ENCODE results near the gene NPC2.
"Not testable (repeated sequence)": the region's sequence is repeated elsewhere in the genome, so short reads cannot be mapped to it uniquely, and the experiment has no call there.

The NPC2 gene

GRCh38 chr14:74469548-74470518 lies 23.3 kb downstream of the NPC2 start:
- no peak for DNase-seq (ENCODE audit: low spot score)

DNA sequence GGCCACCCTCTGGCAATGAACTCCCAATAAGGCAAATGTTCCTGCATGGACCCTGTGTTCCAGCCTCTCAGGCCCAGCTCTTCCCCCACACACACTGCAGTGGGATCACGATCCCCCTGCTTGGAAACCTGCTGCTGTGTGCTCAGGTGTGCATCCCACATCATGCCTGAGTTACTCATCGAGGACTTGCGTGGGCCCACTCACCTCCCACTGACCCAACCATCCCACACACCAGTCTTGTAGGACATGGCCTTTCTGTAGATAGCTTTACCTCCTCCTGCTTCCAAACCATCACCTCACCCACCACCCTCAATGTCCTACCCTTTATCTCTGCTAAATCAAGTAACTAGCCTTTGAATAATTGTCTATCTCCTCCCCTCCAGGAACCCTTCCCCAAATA lies 24.6 kb downstream of the NPC2 start:
- no peak for DNase-seq (ENCODE audit: low spot score)

GRCh38 chr14:74465335-74465734 lies 27.8 kb downstream of the NPC2 start:
- DNase-seq (ENCODE audit: low spot score), result no peak

- DNase-seq (ENCODE audit: low spot score), result no peak
Observed at GRCh38 chr14:74464785-74465184, 28.3 kb downstream of the NPC2 start.

- no peak for DNase-seq (ENCODE audit: low spot score)
Observed at GRCh38 chr14:74463697-74464096, 29.4 kb downstream of the NPC2 start.

GRCh38 chr14:74462993-74463392 lies 30.1 kb downstream of the NPC2 start:
- DNase-seq (ENCODE audit: low spot score), result no peak

GRCh38 chr14:74459976-74460375 lies 33.1 kb downstream of the NPC2 start:
- no peak for DNase-seq (ENCODE audit: low spot score)

DNA sequence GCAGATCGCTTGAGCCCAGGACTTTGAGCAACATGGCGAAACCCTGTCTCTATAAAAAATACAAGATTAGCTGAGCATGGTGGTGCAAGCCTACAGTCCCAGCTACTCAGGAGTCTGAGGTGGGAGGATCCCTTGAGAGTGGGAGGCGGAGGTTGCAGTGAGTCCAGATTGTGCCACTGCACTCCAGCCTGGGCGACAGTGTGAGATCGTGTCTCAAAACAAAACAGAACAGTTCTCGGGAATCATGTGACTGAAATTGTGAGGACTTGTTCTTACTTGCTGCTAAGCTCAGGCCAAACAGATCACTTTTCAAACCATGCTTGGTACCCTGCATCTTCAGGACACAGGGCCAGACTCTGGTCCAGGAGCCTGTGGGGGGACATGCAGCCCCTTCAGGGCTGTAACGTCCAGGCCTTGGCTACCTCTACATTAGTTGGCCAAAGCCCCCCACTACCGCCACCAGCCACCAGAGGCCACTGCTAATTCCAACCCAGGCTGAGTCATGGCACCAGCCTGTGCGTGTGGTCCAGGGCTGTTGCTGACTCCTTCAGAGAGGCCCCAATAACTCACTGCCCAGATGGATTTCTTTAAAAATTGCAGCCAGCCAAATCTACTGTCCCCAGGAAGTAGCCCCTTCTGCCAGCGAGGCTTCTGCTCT lies 33.7 kb downstream of the NPC2 start:
- DNase-seq (ENCODE audit: low spot score), result peak; percentile 36

- DNase-seq (ENCODE audit: low spot score), result no peak
Observed at GRCh38 chr14:74457565-74457895, 35.6 kb downstream of the NPC2 start.

- no peak for DNase-seq (ENCODE audit: low spot score)
Observed at GRCh38 chr14:74456684-74457564, 36.2 kb downstream of the NPC2 start.

DNA sequence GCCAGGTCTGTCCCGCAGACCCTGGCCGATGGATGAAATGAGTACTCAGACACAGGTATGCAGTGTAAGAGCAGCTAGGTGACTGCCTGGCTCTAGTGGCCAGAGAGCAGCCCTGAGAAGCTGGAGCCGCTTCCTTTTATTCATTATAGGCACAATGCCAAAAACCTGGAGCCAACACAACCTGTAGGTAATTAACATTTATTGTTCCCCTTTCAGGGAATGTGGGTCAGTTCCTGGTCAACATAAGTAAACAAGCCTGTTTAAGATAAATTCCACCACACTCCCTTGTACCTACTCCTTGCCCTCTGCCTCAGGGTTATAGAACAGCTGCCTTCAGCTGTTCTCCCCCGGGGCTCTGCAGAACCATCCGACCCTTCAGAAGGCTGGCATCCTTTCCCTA lies 38.7 kb downstream of the NPC2 start:
- DNase-seq (ENCODE audit: low spot score), result not testable (repeated sequence)

- no peak for DNase-seq (ENCODE audit: low spot score)
Observed at GRCh38 chr14:74444866-74445265, 48.2 kb downstream of the NPC2 start.

DNA sequence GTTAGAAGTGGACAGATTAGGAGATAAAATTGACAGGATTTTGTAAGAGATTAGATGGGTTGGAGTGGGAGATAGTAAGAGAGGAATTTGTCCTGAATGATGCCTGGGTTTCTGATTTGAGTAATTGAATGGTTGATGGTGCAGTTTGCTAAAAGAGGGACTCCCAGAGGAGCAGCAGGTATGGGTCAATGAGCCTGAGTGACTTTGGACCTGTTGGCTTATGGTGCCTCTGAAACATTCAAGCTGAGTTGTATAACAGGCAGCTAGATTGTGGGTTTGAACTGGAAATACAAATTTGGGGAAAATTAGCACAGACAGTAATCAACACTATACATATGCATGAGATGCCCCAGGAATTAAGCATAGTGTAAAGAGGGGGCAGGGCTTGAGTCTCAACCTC lies 50.3 kb downstream of the NPC2 start:
- DNase-seq (ENCODE audit: low spot score), result no peak

DNA sequence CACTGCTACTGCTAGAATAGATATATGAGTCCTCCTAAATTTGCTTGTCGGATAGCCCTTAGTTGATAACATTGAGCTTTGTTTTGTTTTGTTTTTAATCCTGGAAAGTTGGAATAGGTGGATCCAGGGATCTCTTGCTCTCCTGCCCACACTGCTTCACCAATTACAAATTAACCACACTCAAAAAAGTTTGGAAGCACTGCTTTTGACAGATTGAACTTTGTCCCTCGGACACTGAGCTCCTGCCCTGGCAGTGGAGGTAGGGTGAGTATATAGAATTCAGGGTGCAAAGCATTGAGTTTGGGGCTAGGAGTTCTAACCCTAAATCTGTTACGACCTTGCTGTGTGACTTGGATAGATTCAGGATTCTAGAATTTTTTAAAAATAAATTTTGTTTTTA lies 52.0 kb downstream of the NPC2 start:
- no peak for DNase-seq (ENCODE audit: low spot score)

DNA sequence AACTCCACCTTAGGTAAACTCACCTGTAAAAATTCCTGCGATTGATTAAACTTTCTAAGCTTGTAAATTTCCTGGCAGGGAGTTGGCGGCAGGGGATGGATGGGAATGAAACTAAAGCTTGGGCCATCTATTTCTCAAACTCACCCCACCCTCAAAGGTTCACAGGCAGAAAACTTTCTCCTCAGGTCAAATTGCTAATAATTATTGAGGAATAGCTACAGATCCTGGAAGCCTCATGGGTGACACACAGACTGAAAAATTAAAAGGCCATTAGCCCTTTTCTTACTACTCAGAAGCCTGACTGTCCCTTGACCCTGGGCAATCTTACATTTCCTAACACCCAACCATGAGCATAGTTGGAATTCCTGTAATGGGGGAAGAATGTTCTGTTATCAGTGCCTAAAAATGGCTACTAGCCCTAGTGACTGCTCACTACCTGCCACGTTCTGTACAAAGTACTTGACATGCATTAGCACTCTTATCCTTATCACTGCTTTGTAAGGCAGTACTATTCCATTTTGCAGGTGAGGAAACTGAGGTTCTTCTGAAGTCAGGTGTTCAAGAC lies 54.7 kb downstream of the NPC2 start:
- no peak for DNase-seq (ENCODE audit: low spot score)

- DNase-seq (ENCODE audit: low spot score), result no peak
Observed at GRCh38 chr14:74437496-74438053, 55.5 kb downstream of the NPC2 start.

DNA sequence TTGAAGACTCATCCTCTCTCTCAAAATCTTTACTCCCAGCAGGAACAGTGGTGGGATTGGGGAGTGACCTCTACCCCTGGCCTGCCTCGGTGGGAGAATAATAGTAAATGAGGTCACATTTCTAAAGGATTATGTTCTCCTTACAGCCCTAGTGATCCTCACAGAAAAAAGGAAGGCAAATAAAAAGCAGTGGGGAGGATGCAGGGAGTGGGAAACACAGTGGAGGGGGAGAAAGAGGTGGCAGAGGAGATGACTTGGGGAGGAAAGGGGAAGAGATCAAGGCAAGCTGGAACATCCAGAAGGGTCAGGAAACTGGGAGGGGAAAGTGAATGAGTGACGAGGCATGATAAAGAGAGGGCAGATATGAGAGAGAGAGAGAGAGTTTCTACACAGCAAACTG lies 58.8 kb downstream of the NPC2 start:
- DNase-seq (ENCODE audit: low spot score), result no peak

- DNase-seq (ENCODE audit: low spot score), result no peak
Observed at GRCh38 chr14:74429991-74430390, 63.1 kb downstream of the NPC2 start.
